Glutamatergic neuron (in vitro differentiated cells): ENCODE measurements around the gene PIP5K1C. TPM values are rescaled to one million over a fixed set of nuclear protein-coding genes. Genes with fewer than 3 reads are reported as not detected.

ENCODE experiments used
- DNase-seq: peaks from one replicate; pipeline ENCODE4 v3.0.0; 2022
- H3K27ac Mint-ChIP-seq: one replicate; pipeline ENCODE4 v1.8.0; 2020; ENCODE audit warnings: mild to moderate bottlenecking, mixed read lengths, inconsistent platforms; ENCODE audit not compliant: unreplicated experiment
- H3K27me3 Mint-ChIP-seq: one replicate; pipeline ENCODE4 v1.8.0; 2020; ENCODE audit warnings: mild to moderate bottlenecking, moderate library complexity, mixed read lengths, inconsistent platforms; ENCODE audit not compliant: unreplicated experiment
- H3K36me3 Mint-ChIP-seq: one replicate; pipeline ENCODE4 v1.8.0; 2020; ENCODE audit warnings: mild to moderate bottlenecking, mixed read lengths, inconsistent platforms; ENCODE audit not compliant: unreplicated experiment
- H3K4me1 Mint-ChIP-seq: one replicate; pipeline ENCODE4 v1.8.0; 2020; ENCODE audit warnings: mild to moderate bottlenecking, low read depth, mixed read lengths, inconsistent platforms; ENCODE audit not compliant: unreplicated experiment
- H3K4me3 Mint-ChIP-seq: one replicate; pipeline ENCODE4 v1.8.0; 2020; ENCODE audit warnings: mild to moderate bottlenecking, mixed read lengths, inconsistent platforms; ENCODE audit not compliant: unreplicated experiment
- H3K9me3 Mint-ChIP-seq: one replicate; pipeline ENCODE4 v1.8.0; 2020; ENCODE audit warnings: mild to moderate bottlenecking, moderate library complexity, mixed read lengths, inconsistent platforms; ENCODE audit not compliant: unreplicated experiment
- total RNA-seq: library from RNA; stranded (reverse); fragmentation: NEBNext Ultra II Directional; extraction: Animal tissue kit (Norgen Biotek cat#: 25700); gene quantifications from one replicate; pipeline ENCODE4 v1.2.1, GENCODE V29; 2021; ENCODE audit not compliant: unreplicated experiment
- TF ChIP-seq, protein P1 (sequence below): fragments of 200-600 bp; sonication (generic); IDR thresholded peaks from one replicate; pipeline ENCODE4 v1.5.0; 2021; ENCODE audit not compliant: partially characterized antibody, unreplicated experiment

The PIP5K1C gene
- total RNA-seq, 1 donor from 2014 or later = 169 TPM

DNA sequence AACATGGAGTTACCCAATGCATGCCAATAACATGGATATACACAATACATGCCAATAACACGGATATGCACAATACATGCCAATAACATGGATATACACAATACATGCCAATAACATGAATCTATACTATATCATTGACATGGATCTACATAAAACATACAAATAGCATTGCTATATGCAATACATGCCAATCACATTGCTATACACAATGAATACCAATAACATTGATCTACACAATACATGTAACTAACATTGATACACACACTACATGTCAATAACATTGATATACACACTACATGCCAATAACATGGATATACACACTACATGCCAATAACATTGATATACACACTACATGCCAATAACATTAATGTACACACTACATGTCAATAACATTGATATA is 932 bp upstream of the PIP5K1C start:
- Mint-ChIP-seq H3K9me3 (peaks cover 7% of the 10 kb centered on the region), H3K4me1 (peaks cover 5% of the 10 kb centered on the region), H3K36me3 (no peaks in the 10 kb centered on the region), H3K4me3 (no peak overlapping the region), H3K27ac (no peak overlapping the region), H3K27me3 (no peaks in the 10 kb centered on the region)
- TF ChIP-seq, protein P1, sequence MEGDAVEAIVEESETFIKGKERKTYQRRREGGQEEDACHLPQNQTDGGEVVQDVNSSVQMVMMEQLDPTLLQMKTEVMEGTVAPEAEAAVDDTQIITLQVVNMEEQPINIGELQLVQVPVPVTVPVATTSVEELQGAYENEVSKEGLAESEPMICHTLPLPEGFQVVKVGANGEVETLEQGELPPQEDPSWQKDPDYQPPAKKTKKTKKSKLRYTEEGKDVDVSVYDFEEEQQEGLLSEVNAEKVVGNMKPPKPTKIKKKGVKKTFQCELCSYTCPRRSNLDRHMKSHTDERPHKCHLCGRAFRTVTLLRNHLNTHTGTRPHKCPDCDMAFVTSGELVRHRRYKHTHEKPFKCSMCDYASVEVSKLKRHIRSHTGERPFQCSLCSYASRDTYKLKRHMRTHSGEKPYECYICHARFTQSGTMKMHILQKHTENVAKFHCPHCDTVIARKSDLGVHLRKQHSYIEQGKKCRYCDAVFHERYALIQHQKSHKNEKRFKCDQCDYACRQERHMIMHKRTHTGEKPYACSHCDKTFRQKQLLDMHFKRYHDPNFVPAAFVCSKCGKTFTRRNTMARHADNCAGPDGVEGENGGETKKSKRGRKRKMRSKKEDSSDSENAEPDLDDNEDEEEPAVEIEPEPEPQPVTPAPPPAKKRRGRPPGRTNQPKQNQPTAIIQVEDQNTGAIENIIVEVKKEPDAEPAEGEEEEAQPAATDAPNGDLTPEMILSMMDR = no peak
- no peak for DNase-seq

DNA sequence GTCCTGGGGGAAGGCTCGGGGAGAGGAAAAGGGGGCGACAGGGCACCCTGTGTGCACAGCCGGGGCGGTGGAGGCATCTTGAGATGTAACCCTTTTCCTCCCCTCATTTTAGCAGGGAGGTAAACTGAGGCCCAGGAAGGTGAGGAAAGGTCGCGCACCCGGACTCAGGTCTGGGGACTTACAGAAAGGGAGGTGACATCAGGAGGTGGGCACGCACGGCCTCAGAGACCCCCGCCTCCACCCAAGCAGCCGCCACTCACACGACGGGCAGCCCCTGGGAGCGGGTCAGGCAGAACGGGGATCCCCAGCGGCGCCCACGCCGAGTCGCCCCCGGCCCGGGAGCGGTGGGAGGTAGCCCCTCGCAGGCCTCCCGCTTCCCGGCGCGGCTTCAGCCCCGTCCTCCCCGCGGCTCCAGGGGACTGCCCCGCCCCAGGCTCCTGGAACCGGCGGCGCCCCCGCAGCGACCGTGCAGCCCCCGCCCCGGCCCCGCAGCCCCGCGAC is 477 bp downstream of the PIP5K1C start:
- TF ChIP-seq, protein P1 = no peak
- Mint-ChIP-seq H3K9me3 (peaks cover 6% of the 10 kb centered on the region), H3K4me3 (peak overlapping the region; percentile 92), H3K27ac (peak overlapping the region; percentile 79), H3K27me3 (no peaks in the 10 kb centered on the region), H3K36me3 (no peaks in the 10 kb centered on the region), H3K4me1 (peaks cover 6% of the 10 kb centered on the region)
- DNase-seq = peak; percentile 46

DNA sequence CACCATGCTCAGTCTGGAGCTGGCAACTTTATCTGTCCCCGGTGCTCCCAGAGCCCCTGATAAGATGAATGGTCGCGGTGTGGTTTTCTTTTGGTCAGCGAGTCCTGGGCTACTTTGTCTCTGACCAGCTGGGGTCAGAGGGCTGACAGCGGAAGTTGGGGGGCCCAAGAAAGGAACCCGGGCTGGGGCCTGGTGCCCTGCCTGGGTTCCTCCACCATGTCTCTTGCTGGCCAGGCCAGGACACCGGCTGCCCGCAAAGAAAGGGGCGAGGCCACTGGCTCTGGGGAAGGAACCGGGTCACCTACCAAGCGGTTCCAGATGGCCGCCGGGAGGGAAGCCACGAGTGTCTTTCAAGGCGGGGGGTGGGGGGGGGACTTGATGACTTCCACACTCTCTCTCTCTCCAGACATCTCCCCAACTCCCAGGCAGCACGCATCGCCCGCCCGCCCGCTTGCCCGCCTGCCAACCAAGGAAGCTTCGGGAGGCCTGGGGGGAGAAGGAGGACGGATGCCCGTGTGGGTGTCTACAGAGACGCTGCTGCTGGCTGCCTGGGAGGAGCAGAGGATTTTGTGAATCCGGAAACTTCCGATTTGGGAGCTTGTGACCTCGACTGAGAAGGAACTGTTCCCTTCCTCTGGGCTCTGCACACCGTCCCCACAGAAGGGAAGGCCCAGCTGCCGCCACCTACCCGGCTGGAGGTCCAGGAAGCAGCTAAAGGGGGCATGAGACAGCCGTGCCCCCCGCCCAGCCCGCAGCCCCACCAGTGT is 1.1 kb downstream of the PIP5K1C start:
- TF ChIP-seq, protein P1 = no peak
- H3K4me1 Mint-ChIP-seq = peaks cover 9% of the 10 kb centered on the region
- H3K27me3 Mint-ChIP-seq = no peaks in the 10 kb centered on the region
- H3K27ac Mint-ChIP-seq = peak overlapping the region; percentile 79
- no peak for DNase-seq
- H3K4me3 Mint-ChIP-seq = peak overlapping the region; percentile 92
- H3K36me3 Mint-ChIP-seq = no peaks in the 10 kb centered on the region
- peaks cover 10% of the 10 kb centered on the region for H3K9me3 Mint-ChIP-seq

DNA sequence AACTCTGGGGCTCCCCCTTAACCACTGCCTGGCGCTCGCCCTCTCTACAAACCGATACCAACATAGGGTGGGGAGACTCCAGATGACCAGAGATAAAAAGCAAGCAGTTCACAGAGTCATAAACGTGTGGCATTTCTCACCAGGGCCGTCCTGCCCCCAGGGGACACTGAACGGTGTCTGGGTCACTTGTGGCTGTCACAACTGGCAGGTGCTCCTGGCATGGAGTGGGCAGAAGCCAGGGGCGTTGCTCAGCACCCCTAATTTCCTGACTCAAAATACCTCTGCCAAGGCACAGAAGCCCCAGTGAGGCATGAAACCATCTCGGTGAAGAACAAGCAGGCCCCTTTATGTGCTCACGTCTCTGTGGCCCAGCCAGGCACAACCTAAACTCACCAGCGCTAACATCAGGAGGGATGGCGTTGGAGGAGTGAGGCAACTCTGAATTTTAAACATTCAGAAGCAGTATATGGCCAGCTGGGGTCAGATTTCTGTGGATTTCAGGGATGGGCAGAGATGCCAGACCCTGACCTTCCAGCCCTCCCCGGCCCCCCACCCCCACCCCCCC is 1.8 kb downstream of the PIP5K1C start:
- Mint-ChIP-seq H3K27ac (peak overlapping the region; percentile 62), H3K36me3 (no peaks in the 10 kb centered on the region), H3K4me3 (peak overlapping the region; percentile 82), H3K4me1 (peaks cover 9% of the 10 kb centered on the region), H3K9me3 (peaks cover 10% of the 10 kb centered on the region), H3K27me3 (no peaks in the 10 kb centered on the region)
- TF ChIP-seq, protein P1 = no peak
- no peak for DNase-seq
